Measurements from ENCODE around the gene EEIG1.
A peak's percentile ranks its signal among the peaks of the same experiment; 100 is the strongest.

The EEIG1 gene

DNA sequence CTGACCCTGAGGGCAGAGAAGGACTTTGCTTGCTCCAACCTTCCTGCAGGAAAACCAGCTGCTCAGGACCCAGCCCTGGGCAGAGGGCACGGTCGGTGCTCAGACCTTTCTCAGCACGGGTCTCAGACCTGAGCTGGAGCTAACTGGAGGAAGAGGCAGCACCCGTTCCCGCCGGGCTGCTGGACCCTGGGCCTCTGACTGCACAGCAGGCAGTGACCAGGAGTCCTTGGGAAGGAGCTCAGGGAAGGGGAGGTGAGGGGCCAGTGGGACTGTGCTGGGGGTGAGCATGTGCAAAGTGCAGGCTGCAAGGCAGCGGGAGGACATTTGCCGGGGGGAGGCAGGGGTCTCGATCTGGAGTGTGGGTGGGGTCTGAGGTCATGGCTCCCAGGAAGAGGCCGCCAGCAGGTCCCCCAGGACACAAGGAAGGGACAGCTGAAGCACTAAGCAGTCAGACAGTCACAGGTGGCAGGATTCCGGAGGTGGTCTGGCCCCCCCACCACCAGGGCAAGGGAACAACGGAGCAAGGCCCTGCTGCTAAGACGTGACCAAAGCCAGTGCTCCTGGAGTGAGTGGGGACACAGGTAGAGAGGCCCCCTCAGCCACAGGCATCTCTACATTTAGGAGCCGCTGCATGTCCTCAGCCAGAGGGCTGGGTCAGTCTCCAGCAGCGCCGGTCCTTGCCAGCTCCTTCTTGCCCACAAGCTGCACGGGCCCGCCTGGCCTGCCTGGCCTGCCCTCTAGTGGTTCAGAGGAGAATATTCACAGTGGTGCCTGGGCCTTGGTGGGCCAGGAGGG is 38.4 kb downstream of the EEIG1 start:
- no peak overlapping the region for H3K4me3 ChIP-seq (replicated peaks; ENCODE audit: insufficient read depth, low read length)
- peak in 1 of 2 experiments; percentile 63 for DNase-seq (ENCODE audit: low read depth in 1 of 2, low spot score in 1 of 2)
- TF ChIP-seq POLR2AphosphoS5 (IDR thresholded peaks at IDR 0.05; ENCODE audit: low read depth) (no peak), SPI1 (IDR thresholded peaks at IDR 0.05; ENCODE audit: borderline replicate concordance, low read depth) (no peak), GABPA (IDR thresholded peaks at IDR 0.05; ENCODE audit: low read depth) (no peak), REST (IDR thresholded peaks at IDR 0.05; ENCODE audit: insufficient replicate concordance, low read depth) (no peak)
- TF ChIP-seq, protein P1, sequence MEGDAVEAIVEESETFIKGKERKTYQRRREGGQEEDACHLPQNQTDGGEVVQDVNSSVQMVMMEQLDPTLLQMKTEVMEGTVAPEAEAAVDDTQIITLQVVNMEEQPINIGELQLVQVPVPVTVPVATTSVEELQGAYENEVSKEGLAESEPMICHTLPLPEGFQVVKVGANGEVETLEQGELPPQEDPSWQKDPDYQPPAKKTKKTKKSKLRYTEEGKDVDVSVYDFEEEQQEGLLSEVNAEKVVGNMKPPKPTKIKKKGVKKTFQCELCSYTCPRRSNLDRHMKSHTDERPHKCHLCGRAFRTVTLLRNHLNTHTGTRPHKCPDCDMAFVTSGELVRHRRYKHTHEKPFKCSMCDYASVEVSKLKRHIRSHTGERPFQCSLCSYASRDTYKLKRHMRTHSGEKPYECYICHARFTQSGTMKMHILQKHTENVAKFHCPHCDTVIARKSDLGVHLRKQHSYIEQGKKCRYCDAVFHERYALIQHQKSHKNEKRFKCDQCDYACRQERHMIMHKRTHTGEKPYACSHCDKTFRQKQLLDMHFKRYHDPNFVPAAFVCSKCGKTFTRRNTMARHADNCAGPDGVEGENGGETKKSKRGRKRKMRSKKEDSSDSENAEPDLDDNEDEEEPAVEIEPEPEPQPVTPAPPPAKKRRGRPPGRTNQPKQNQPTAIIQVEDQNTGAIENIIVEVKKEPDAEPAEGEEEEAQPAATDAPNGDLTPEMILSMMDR (IDR thresholded peaks at IDR 0.05; ENCODE audit: insufficient read depth, low read length): peak; percentile 62
- no peak overlapping the region for H3K27ac ChIP-seq (replicated peaks)
- no peaks in the 10 kb centered on the region for H3K27me3 ChIP-seq (ENCODE audit: insufficient read depth, poor library complexity, severe bottlenecking)

- no peak for DNase-seq (ENCODE audit: low read depth in 1 of 2, low spot score in 1 of 2)
- no peak for TF ChIP-seq SPI1 (IDR thresholded peaks at IDR 0.05; ENCODE audit: borderline replicate concordance, low read depth)
- no peak for TF ChIP-seq GABPA (IDR thresholded peaks at IDR 0.05; ENCODE audit: low read depth)
- Histone ChIP-seq H3K27ac (replicated peaks) (no peak overlapping the region), H3K27me3 (ENCODE audit: insufficient read depth, poor library complexity, severe bottlenecking) (no peaks in the 10 kb centered on the region), H3K4me3 (replicated peaks; ENCODE audit: insufficient read depth, low read length) (no peak overlapping the region)
Observed at GRCh38 chr9:127941961-127942215, 38.9 kb downstream of the EEIG1 start.

- H3K27ac ChIP-seq (replicated peaks): no peak overlapping the region
- no peak for DNase-seq (ENCODE audit: low read depth in 1 of 2, low spot score in 1 of 2)
- TF ChIP-seq REST (IDR thresholded peaks at IDR 0.05; ENCODE audit: insufficient replicate concordance, low read depth) (no peak), GABPA (IDR thresholded peaks at IDR 0.05; ENCODE audit: low read depth) (no peak), POLR2AphosphoS5 (IDR thresholded peaks at IDR 0.05; ENCODE audit: low read depth) (no peak), SPI1 (IDR thresholded peaks at IDR 0.05; ENCODE audit: borderline replicate concordance, low read depth) (no peak)
- TF ChIP-seq, protein P1 (IDR thresholded peaks at IDR 0.05; ENCODE audit: insufficient read depth, low read length): no peak
- no peaks in the 10 kb centered on the region for H3K27me3 ChIP-seq (ENCODE audit: insufficient read depth, poor library complexity, severe bottlenecking)
- no peak overlapping the region for H3K4me3 ChIP-seq (replicated peaks; ENCODE audit: insufficient read depth, low read length)
Observed at GRCh38 chr9:127941062-127941960, 39.5 kb downstream of the EEIG1 start.

DNA sequence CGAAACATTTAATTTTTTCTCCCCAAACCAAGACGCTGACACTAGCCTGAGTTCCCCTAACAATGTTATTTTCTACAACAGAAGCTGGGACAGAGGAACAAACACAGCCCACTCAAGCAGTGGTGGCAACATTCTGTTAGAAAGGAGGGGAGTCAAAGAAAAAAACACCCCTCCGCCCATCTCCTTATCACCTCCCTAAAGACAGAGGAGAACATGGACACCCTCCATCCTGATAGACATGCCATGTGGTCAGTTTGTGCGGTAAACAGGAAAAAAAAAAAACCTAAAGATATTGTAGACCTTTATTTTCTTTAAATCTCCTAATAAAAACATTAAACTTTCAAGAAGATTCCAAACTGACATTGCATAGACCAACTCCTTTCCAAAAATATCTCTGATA is 40.2 kb downstream of the EEIG1 start:
- DNase-seq (ENCODE audit: low read depth in 1 of 2, low spot score in 1 of 2): no peak
- Histone ChIP-seq H3K4me3 (replicated peaks; ENCODE audit: insufficient read depth, low read length) (no peak overlapping the region), H3K27me3 (ENCODE audit: insufficient read depth, poor library complexity, severe bottlenecking) (no peaks in the 10 kb centered on the region), H3K27ac (replicated peaks) (no peak overlapping the region)
- no peak for TF ChIP-seq REST (IDR thresholded peaks at IDR 0.05; ENCODE audit: insufficient replicate concordance, low read depth)
- TF ChIP-seq POLR2AphosphoS5 (IDR thresholded peaks at IDR 0.05; ENCODE audit: low read depth): no peak
- TF ChIP-seq SPI1 (IDR thresholded peaks at IDR 0.05; ENCODE audit: borderline replicate concordance, low read depth): no peak
- TF ChIP-seq, protein P1 (IDR thresholded peaks at IDR 0.05; ENCODE audit: insufficient read depth, low read length): no peak
- no peak for TF ChIP-seq GABPA (IDR thresholded peaks at IDR 0.05; ENCODE audit: low read depth)

All from HL-60 (cell line).